LHCN-M2 (cell line): ENCODE measurements around the gene TJP2. TPM values are rescaled to one million over a fixed set of nuclear protein-coding genes. Genes with fewer than 3 reads are reported as not detected.
A peak's percentile ranks its signal among the peaks of the same experiment; 100 is the strongest.

Source experiments
- DNase-seq: peaks from one replicate; pipeline ENCODE4 v3.0.0-alpha.2; 2012; ENCODE audit warnings: low read depth
- total RNA-seq: library from RNA; depleted of rRNA; stranded (reverse); fragments of >200 nt; gene quantifications from 2 replicates; pipeline ENCODE4 v1.2.3, GENCODE V29; 2014

Gene TJP2
- total RNA-seq, 1 experiment from 2014 or later = 25.7 TPM

DNA sequence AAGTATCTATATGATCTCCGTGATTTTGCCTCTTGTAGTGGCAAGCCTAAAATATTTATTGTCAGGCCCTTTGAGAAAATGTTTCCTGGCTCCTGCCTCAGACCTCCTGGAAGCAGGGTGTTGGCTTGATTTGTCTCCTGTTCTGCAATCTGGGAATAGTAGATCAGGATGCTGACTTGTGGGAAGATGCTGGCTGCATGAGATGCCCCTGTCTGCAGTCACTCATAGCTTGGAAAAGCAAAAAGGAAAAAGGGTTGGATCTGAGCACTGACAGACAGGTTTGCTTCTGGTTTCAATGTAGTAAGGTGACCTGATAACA lies 16.7 kb downstream of the TJP2 start:
- DNase-seq = no peak

DNA sequence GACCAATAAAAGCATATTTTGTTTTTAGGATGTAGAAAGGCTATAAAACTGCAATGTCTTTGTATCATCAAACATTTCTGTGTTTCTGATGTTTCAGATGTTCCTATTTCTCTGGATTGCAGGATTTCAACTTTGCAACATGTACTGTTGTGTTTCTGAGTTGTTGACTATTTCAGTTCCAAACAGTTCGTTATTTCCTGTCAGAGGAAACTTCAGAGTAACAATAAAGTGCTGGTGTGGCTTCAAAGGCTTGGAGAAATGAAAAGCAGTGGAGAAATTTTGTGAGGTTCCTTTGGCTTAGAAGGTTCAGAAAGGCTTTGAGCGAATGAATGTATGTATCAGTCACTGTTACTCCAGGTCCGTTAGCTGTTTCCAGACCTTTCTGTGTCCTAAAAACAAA lies 17.2 kb downstream of the TJP2 start:
- no peak for DNase-seq

DNA sequence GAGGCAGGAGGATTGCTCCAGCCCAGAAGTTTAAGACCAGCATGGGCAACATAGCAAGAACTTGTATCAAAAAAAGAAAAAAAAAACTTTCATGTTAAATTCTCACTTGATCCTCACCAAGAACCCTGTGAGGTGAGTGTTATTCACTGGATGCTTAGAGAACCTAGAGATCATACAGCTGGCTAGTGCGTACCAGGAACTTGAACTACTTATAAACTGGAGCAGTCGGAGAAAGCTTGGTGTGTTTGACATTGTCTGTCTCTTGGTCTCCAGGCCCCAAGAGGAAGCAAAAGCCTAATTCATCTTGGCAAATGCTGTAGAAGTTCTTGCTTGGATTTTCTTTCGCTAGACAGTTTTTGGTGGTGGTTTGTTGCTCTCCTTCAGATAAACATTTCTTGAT lies 18.1 kb downstream of the TJP2 start:
- DNase-seq = no peak

DNA sequence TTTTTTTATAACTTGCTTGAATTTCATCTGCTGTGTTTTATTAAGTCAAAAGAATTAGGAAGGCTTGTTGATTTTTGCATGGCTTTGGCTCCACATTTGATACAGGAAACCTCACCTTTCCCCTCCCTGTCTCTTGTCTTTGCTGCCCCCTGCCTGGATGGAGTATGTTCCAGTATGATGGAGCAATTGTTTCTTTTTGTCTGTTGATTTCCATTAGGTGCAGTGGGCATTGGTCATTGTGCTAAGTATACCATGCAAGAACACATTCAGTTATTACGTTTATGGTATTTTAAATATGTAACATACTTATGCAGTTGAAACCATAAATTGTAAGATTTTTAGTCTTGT lies 19.6 kb downstream of the TJP2 start:
- DNase-seq = no peak

DNA sequence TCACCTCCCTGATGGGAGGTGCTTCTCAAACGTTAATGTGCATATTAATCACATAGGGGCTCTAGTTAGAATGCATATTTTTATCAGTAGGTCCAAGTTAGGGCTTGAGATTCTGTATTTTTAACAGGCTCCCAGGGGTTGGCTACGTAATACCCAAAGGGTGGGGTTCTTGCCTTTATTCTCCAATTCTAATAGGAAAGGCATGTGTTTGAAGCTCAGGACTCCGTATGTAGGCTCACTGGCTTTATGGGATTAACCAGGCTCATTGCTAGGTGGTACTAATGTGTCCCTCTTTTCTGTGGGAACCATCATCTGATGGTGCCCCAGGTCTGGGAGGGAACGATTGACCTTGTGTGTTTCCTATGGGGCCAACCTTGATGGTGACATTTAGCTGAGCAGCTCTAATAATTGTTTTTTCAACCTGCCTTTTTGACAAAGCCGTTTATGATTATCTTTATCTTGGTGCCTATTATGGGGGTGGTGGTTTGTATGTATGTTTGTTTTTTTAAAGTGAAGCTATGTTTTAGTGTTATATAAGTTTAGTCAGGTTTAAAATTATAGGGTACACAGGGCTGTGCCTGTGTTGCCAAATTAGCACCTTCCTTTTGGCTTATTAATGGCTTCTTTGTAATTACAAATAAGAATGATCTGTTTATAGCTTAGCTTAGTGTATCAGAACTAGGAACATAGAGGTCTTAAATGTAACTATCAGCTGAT lies 20.8 kb downstream of the TJP2 start:
- DNase-seq = no peak

DNA sequence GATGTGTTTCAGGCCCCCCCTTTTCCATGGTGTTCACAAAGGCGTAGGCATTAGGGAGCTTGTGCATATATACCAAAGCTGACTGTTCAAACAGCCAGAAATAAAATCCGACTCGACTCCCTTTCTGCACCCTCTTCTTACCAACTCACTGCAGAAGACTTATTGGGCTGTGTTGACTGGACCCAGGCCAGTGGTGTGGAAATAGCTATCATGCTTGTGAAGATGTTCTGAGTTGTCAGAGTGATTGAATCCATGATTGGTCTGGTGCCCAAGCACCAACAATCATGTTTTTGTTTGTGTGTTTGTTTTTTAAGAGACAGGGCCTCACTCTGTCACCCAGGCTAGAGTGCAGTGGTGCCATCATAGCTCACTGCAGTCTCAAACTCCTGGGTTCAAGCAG lies 21.6 kb downstream of the TJP2 start:
- no peak for DNase-seq

DNA sequence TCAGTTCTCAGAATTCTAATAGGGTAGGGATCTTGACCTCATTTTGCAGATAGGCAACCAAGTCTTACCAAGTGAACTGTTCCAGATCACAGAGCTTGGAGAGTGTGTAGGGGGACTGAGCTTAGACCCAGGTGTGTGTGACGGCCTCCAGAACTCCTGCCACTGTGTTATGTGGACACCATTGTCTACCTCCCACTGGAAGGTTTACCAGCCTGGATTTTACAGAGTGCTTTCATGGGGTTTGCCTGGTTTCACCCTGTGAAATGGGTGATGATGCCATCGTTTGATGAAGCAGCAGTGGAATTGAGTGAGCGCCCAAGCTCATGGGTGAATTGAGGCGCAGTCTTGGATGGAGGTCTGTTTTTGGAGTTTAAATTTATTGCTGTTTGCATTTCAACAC lies 23.6 kb downstream of the TJP2 start:
- DNase-seq = no peak

DNA sequence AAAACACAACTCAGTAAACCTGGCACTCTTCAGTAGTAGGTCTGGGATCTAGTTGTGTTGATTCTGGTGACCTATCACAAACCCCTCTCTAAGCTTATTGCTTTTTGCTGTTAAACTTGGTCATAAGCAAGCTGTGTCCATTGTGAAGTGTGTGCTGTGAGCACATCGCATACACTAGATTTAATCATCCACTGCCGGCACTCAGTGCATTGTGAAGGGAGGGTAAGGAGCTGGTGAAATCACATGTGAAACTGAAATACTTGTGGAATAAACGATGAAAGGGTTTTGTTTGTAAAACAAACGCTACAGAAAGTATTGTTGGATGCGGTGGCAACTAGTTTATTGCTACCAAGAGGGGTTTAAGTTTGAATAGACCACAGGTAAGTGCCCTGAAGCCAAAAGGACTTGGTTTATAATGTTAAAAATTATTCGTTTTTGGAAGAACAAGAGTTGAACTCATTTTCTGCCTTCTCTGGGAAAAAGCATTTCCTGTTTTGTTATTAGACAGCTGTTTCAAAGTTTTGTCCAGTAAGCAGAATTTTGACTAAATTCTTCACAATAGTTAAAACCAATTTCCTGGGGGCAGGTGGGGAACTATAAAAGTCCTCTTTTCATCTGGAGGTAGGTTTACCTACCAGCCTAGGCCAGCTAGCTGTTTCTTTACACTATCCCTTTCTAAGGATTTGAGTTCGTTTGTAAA lies 24.6 kb downstream of the TJP2 start:
- DNase-seq = no peak

DNA sequence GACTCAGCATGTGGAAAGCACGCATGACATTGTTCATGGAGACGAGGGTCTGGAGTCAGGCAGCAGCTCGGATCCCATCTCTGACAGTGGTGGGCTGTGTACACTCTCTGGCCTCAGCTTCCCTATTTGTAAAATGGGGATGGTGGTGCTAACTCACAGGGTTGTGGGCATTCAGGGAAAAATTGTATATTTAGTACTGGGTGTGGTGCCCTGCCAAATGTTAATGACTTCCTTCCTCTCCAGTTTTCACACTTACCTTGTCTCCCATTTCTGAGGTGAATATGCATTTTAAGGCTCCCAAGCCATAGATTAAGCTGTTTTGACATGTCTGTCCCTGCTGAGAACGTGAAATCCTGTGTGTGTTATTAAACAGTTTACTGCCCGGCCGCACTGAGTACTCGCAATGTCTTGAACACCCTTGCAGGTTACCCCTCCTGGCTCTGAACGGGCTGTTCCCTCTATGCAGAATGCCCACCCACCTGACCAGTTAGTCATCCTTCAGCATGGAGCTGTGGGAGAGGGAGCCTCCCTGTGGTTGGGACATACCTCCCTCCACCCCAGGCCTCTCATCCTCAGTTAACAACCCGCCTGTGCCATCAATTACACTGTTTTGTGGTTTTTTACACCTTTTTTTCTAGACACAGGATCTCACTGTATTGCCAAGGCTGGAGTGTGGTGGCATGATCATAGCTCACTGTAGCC lies 25.8 kb downstream of the TJP2 start:
- DNase-seq = peak; percentile 42

DNA sequence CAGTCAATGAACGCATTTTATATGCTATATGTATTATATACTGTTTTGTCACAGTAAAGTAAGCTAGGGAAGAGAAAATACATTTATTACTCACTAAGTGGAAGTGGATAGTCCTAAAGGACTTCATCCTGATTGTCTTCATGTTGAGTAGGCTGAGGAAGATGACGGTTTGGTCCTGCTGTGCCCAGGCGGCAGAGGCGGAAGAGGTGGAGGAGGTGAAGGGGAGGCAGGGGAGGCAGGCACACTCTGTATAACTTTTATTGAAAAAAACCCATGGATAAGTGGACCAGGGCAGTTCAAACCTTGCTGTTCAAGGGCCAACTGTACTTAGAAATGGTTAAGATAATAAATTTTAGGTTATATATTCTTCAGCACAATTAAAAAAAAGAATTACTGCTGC lies 28.5 kb downstream of the TJP2 start:
- no peak for DNase-seq

DNA sequence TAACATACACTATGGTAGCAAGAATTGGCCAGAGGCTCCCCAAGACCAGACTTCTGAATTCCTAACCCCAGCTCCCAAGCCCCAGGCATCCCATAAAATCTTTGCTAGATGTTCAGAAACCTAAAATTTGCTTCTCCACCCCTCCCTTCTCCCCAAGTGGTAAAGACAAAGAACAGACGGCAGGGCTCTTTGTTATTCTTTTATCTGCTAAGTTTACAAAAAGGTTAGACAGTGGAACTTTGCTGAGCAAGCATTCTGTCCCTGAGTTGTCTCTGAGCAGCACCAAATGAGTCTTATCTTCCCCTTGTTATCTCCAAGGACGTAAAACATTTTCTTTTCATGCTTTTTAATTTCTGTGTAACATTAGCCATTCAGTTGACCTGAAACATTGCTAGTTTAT lies 30.2 kb downstream of the TJP2 start:
- DNase-seq = no peak

DNA sequence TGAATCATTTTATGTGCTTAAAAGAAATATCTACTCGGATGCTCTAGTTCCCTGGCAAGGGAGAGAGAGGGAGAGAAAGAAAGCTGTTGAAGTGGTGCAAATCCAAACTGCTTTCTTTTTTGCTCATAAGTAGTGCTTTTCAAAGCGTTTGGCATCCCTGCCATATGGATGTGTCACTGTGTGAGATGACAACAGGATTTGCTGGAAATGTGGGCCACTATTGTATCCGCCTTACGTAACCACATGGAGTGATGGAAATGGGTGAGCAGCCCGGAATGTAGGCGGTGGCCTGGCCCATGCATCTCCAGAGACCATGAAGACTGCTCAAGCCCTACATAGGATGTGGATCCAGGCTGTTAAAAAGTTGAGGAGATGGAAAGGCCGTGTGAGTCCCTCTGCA lies 30.8 kb downstream of the TJP2 start:
- DNase-seq = peak; percentile 25

DNA sequence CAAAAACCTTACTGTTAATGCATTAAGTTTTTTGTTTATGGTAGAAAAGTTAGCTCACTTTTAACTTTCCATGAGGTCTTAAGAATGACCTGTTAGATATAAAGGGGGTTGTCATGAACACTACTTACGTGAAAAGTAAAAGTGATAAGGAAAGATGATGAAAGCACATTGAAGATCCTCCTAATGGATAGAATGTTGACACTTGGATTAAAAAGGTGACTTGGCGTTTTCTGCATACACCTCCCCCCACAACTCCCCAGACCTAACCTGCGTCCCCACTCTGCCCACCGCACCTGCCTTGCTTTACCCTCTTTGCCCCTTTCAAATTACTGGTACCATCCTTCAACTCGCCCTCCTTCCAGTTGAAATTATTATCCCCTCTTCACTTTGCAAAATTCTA lies 32.0 kb downstream of the TJP2 start:
- DNase-seq = no peak

DNA sequence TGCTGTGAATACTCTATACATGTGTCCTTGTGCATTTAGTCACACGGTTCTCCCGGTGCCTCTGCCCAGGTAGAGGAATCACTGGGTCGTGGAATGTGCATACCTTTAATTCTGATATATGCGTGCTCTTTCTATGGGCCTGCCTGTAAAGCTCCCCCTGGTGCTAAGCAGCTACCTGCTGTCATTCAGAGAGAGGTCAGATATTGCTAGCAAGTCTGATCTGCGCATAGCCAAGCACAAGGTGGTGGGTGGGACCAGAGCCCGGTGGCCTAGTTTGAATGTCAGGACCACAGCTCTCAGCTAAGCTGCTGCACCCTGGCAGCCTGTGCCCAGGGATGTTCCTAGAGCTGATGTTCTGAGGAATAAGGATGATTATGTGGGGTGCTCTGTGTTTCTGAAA lies 33.4 kb downstream of the TJP2 start:
- DNase-seq = no peak

DNA sequence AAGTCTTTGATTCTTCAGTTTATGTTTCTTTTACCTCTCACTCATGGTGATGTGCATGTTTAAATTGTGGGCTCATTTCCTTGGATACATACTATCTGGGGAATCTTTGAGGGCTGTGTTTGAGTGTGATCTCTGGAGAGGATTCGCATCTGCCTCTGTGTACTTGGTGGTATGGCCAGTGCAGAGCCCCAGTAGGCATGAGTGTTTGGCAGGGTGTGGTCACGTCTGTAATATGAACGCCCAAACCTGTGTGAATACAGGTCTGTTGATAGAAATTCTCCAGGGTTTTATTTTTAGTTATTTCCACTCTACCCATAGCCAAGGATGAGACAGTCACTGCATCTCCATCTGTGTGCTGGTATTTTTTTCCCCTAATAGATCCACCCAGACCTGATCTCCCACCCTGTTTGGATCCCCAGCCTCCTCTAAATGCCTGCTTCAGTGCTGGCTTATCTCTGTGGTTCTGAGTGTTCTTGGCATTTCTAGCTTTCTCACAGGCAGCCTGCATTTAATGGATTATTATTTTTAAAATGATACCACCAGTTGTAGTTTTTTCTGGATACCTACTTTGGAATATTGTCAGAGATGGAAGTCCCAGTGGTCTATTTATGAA lies 37.5 kb downstream of the TJP2 start:
- no peak for DNase-seq

DNA sequence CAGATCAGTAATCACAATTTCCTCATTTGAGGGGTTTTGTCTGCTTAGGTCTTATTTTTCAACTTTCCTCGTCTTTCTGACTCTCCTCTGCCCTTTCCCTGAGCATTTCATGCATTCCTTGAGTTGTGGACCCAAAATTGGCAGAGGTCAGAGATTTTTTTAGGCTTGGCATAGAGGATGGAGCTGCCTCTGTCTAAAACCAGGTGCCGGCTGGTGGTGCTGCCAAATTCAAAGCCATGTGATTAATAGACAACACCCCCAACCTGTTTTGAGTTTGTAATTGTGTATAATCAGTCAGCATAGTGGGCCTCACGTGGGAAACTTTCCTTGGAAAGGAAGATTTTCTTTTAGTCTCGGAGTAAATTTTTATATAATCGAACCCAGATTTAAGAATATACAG lies 39.6 kb downstream of the TJP2 start:
- DNase-seq = no peak

DNA sequence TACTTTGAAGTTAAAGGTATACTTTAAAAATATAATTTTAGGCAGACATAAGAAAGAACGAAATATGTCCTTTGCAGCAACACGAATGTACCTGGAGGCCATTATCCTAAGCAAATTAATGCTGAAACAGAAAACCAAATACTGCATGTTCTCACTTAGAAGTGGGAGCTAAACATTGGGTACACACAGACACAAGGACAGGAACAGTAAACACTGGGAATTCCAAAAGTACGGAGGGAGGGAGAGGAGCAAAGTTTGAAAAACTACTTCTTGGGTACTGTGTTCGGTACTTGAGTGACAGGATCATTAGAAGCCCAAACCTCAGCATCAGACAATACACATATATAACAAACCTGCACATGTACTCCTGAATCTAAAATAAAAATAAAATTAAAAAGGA lies 40.9 kb downstream of the TJP2 start:
- no peak for DNase-seq

DNA sequence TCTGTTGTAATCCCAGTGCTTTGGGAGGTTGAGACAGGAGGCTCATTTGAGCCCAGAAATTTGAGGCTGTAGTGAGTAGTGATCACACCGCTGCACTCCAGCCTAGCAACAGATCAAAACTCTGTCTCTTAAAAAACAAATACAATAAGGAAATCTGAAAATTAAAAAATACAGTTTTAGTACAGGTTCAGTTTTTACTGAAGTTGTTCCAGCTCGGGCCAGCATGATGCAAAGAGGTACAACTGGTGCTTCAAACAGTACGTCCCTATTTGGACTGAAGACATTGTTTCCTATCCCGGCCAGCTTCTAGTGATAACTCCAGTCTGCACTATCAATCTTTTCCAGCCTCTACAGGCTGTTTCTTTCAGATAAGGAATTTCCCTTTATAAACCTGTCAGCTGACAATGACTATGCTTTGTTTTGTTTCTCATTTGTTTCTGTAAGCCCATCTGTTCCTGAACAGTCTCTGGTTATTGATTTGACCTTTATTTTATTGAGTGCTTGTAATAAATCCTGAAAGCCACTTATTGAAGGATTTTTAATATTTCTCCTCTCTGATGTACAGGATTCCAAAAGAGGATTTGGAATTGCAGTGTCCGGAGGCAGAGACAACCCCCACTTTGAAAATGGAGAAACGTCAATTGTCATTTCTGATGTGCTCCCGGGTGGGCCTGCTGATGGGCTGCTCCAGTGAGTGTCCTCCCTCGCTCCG lies 41.9 kb downstream of the TJP2 start:
- DNase-seq = no peak

DNA sequence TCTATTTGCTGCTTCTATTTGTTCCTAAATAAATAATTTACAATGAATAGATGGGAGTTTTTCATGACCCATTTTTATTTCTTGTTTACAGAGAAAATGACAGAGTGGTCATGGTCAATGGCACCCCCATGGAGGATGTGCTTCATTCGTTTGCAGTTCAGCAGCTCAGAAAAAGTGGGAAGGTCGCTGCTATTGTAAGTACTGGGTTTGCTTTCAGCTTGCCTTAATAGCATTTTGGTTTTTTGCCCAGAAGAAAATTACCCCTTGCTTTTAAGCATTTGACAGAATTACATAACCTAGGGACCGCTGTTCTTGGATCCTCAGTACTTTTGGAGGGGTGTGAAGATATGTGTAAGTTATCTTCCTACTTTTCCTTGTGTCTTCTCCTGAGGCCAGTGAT lies 44.1 kb downstream of the TJP2 start:
- DNase-seq = no peak

DNA sequence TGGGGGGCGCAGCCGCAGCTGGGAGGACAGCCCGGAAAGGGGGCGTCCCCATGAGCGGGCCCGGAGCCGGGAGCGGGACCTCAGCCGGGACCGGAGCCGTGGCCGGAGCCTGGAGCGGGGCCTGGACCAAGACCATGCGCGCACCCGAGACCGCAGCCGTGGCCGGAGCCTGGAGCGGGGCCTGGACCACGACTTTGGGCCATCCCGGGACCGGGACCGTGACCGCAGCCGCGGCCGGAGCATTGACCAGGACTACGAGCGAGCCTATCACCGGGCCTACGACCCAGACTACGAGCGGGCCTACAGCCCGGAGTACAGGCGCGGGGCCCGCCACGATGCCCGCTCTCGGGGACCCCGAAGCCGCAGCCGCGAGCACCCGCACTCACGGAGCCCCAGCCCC lies 47.0 kb downstream of the TJP2 start:
- no peak for DNase-seq

DNA sequence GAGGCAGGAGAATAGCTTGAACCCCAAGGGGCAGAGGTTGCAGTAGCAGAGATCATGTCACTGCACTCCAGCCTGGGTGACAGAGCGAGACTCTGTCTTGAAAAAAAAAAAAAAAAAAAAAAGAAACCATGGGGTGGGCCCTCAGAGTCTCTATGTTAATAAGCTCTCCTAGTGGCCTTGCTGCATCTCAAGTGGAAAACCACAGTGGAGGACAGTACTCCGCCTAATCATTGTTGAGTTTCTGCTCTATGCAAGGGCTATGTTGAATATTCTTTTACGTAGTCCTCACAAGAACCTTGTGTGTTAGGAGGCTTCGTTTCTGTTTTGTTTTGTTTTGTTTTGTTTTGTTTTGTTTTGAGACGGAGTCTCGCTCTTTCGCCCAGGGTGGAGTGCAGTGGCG lies 48.9 kb downstream of the TJP2 start:
- DNase-seq = no peak

DNA sequence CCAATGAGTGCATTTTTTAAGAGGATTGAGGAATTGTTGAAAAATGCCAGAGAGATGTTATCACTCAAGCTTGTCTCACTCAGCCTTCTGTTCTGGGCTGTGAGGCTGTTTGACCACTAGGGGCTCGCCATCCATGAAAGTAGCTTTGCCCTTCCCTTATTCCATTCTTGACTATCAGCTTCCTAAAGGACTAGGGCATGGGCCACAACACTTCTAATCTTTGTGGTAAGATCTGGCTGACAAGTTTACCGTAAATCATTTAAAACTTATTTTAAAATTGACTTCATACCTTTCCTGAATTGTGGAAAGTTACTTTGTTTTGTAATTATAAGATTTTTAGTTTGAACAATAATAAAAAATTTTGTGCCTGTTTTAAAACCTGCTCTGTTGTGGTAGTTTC lies 49.5 kb downstream of the TJP2 start:
- DNase-seq = peak; percentile 63
